GM19468 (cell line): ENCODE results near the gene SCN8A.
"Not testable (repeated sequence)": the region's sequence is repeated elsewhere in the genome, so short reads cannot be mapped to it uniquely, and the experiment has no call there.

ENCODE experiments used
- ATAC-seq: cut with Tn5 transposase; IDR thresholded peaks from one replicate; pipeline ENCODE4 v1.9.1; 2021; ENCODE audit warnings: mild to moderate bottlenecking, moderate library complexity, moderate number of reproducible peaks; ENCODE audit not compliant: unreplicated experiment; ENCODE audit errors: extremely low read depth

The SCN8A gene

DNA sequence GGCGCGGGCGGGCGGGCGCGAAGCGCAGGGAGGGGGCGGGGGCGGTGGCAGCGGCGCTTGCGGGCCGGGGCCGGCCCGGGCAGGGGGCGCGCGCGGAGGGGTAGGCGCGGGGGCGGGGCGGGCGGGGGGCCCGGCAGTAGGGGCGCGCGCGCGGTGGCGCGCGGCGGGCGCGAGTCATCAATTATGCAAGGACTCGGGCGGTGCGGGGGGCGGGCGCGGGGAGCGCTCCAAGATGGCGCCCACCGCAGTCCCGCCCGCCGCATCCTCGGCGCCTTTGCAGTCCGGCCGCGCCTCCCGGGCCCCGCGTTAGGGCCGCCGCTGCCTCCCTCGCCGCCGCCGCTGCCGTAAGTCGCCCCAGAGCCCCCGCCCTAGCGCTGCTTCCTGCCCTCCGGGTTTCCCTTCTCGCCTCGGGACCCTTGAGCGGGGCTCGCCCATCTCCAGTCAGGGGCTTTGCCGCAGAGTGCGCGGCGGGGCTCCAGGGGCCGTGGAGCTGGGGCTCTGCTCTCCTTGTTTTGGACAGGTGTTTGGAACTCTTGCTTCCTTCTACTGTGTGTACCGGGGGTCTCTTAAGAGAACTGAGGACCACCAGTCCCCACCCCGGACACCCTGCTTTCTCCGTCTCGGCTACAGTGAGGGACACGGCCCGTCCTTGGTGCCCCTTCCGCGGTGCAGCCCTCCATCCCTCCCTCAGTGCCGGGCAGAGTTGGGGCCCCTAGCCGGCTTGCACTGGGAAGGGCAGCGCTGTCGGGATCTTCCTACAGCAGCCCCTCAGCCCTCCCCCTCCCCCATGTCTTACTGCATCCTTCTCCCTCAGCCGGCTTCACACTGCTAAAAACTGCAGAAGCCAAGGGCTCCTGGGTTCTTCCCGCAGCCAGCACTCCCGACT, at the start of gene SCN8A:
Gene SCN8A (plus strand): TSS at position 218 of the 886 bp plus-strand sequence. CDS start 71,585 bp downstream, outside the sequence.
- no peak for ATAC-seq

DNA sequence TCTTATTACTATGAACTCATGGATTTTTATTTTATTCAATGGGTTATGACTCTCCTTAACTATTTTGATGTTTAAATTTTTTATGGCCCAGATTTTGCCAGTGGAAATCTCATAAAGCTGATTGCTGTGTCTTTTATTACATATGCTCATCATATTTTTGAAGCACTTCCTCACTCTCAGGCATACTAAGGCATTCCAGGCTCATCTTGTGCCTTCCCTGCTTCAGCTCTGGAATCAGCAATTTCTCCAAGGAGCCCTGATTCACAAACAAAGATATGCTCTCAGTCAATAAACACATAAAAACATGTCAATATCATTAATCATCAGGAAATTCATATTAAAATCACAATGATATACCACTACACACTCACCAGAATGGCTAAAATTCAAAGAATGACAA, 44.9 kb upstream of the SCN8A start:
- ATAC-seq, result no peak

DNA sequence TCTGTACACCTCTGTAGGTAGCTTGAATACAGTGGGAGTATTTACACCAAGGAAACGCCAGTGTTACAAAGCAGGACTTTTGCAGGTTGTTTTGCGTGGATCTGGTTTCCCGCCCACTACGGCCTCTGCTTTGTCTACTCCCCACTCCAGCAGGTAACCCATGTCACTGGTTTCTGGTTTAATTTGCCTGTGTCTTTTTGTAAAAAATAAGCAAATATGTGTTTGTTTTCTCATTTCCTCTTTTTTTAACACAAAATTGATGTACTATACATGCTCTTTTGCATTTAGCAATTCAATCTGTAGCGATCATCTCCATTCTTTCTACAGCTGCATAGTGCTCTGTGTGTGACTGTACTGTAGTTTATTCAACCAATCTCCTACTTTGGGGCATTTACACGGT, 43.4 kb upstream of the SCN8A start:
- ATAC-seq, result no peak

DNA sequence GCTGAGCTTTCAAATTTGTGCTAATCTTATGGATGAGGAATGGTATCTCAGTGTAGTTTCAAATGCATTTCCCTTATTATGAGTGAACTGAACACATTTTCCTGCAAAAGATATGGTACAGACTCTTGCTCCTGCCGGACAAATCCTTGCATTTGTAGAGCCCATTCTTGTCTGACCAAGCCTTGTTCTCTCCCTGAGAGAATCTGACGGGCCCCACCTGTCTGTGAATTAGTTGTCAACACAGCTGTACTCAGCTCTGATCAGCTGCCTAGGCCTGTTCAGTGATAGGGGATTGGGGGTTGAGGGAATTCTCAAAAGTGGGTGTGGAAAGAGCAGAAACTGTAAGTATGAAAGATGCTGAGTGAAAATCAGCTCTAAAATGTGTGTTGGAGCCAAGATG, 42.8 kb upstream of the SCN8A start:
- no peak for ATAC-seq

DNA sequence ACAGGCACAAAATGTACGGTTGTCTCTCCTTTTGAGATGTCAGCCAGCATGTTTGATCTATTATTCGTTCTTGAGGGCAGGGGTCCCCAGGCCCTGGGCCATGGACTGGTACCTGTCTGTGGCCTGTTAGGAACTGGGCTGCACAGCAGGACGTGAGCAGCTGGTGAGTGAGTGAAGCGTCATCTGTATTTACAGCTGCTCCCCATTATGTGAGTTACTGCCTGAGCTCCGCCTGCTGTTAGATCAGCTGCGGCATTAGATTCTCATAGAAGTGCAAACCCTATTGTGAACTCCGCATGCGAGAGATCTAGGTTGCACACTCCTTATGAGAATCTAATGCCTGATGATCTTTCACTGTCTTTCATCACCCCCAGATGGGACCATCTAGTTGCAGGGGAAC, 41.4 kb upstream of the SCN8A start:
- ATAC-seq, result no peak

DNA sequence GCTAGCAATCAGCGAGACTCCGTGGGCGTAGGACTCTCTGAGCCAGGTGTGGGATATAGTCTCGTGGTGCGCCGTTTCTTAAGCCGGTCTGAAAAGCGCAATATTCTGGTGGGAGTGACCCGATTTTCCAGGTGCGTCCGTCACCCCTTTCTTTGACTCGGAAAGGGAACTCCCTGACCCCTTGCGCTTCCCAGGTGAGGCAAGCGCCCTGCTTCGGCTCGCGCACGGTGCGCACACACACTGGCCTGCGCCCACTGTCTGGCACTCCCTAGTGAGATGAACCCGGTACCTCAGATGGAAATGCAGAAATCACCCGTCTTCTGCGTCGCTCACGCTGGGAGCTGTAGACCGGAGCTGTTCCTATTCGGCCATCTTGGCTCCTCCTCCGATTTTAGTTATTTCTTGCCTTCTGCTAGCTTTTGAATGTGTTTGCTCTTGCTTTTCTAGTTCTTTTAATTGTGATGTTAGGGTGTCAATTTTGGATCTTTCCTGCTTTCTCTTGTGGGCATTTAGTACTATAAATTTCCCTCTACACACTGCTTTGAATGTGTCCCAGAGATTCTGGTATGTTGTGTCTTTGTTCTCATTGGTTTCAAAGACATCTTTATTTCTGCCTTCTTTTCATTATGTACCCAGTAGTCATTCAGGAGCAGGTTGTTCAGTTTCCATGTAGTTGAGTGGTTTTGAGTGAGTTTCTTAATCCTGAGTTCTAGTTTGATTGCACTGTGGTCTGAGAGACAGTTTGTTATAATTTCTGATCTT, 22.6 kb upstream of the SCN8A start:
- ATAC-seq, result not testable (repeated sequence)

DNA sequence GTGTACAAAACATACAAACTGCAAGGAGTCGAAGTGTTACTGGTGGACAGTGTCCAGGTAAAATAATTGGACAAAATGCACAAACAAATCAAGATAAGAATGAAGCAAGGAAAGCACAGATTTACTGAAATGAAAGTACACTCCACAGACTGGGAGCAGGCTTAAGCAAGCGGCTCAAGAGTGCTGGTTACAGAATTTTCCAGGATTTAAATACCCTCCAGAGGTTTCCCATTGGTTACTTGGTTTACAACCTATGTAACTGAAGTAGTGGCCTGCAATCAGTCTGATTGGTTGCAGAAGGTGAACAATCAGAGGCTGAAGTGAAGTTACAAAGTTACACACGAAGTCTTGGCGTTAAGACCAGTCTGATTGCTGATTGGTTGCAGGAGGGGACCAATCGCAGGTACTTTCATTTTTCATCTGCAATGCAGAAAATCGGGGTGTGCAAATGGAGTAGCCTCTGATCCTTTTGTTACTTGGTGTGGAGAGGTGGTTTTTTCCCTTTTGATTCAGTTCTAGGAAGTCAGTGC, 11.6 kb upstream of the SCN8A start:
- ATAC-seq, result no peak

DNA sequence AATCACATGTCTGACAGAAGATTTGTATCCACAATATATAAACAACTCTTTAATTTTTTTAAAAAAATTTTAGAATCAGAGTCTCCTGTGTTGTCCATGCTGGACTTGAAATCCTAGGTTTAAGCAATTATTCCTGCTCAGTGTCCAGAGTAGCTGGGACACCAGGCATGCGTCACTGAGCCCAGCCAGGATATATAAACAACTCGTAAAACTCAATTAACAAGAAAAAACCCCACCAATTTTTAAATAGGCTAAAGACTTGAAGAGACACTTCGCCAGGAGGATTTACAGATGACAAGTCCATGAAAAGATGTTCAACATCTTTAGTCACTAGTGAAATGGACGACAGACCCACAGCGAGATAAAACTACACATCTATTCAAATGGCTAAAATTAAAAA, 2.0 kb upstream of the SCN8A start:
- no peak for ATAC-seq

DNA sequence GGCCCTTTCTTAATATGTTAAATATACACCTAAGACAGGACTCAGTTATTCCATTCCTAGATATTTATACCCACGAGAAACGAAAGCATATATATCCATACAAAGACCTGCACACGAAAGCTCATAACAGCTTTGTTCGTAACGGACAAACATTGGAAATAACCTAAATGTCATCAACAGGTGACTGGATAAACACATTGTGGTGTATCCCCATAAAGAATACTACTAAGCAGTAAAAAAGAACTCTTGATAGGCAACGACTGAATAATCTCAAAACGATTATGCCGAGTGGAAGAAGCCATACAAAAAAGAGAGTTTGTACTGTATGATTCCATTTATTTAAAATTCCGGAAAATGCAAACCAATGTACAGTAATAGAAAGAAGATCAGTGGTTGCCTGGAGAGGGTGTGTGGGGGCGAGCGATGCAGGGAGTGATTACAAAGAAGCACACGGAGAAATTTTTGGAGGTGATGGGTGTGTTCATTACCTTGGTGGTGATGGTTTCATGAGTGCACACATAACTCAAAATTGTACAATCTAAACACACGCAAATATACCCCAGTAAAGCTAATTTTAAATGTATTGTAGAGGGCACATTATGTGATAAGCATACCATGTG, 1.4 kb upstream of the SCN8A start:
- no peak for ATAC-seq

DNA sequence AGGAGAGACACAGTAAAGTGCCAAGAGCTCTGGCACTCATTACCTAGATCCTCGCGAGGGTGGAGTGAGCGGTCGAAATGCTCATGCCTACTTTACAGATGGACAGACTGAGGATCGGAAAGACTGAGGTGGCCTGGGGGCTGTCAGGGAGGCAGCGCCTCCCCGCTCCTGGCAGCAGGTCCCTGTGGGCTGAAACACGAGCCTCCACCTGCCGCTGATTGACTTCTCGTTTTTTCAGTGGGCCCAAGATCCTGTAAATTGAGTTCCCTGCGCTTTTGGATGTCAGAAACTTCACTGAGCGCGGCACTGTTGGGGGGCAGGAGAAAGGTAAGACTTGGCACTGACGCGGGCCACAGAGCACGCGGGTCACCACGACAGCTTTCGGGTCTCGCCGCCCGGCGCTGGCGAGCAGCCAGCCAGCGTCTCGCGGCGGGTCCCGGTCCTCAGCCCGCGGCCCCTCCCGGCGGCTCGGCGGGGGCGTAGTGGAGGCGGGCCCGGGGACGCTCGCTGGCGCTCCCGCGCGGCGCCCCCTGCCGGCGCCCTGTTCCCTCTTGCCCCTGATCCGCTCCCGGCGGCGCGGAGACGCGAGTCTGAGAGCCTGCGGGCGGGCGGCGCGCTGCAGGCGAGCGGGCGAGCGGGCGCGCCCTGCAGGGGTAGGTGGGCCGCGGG, 552 bp upstream of the SCN8A start:
- no peak for ATAC-seq

DNA sequence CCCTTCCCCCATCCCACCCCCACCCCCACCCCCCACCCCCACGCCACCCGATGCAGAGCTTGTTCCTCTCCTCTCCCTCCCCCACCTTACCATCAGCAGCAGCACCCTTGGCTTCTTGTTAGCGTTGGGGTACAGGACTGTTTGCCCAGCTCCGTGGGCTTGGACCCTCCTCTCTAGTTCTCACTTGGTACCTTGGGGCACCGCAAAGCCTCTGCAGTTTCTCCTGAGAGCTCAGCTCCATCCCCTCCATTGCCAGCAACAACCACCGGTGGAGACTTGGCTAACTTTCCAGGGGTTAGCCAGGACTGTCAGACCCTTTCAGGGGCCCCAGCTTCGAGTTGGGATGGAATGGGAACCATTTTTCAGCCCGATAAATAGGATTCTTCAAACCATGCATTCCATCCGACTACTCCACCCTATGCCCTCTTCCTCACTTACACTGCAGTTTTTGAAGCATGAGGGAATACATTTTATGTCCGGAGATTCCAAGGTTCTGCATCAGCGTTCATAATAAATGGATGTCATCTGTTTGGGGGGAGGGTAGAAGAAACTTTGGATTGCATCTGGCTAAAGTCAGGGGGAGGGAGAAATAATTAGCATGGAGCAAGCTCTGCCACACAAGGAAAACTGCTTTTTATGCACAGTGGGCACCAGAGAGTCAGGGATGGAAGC, 1.1 kb downstream of the SCN8A start:
- ATAC-seq, result no peak

DNA sequence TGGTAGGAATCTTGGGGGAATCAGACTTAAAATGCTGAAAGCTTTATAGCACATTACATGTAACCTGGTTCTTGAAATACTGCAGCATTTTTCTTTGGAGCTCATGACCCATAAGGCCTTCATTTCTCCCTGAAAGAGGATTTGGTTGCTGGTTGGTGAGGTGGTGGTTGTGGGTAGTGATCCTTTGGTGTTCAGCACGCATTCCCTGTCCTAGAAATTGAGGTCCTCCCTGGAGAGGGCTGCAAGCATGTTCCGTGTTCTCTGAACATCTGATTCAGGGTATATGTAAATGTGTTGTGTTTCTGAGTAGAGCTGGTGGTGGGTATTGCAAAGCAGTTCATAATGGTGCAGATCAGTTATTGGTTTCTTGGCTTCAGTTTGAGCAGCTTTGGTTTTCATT, 2.0 kb downstream of the SCN8A start:
- ATAC-seq, result no peak

DNA sequence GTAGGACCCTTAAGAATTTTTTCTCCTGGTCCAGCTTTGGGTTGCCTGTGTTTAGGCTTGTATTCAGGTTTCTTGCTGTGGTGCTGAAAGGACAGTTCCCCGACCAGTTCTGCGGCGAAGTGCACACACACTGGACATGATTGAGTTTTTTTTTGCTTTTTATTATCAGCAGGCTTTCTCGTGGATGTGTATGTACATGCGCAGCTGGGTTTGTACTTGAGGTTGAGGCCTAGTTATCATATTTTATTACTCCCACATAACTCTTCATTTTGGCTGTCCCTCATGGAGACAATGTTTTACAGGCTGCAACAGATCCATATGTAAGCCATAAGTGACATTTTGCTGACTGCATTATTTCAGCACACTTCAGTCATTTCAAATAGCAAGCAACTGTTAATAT, 2.5 kb downstream of the SCN8A start:
- no peak for ATAC-seq

DNA sequence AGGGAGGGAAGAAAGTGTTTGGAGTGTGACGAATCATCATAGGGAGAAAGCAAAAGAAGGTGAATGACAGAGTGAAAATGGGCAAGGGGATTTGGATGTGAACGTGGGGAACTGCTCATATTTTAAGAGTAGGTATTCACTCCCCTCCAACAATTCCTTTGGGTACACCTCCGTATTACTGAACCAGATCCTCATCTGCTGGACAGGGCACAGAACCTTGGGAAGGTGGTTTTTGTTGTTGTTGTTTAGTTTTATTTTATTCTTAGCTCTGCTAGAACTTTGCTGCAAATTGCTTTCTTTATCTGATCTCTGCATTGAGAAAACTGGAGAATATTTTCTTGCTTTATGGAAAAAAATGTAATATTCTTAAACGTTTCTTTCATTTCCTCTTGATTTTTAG, 7.1 kb downstream of the SCN8A start:
- ATAC-seq, result no peak

DNA sequence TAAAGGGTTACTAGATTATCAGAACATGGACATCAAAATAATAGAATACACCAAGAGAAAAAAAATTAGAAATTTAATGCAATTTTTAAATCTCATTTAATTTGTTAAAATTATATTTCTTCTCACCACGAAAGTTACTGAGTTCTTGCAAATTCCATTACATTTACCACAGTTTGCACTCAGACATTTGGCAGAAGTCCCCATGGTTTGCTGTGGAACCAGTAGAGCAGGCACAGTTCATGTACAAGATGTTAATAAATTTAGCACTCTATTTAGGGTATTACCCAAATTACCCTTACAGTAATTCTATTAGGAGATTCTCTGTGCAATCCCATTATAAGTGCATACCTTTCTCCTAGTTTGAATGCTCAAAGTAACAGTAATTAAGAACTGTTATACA, 9.7 kb downstream of the SCN8A start:
- ATAC-seq, result no peak

DNA sequence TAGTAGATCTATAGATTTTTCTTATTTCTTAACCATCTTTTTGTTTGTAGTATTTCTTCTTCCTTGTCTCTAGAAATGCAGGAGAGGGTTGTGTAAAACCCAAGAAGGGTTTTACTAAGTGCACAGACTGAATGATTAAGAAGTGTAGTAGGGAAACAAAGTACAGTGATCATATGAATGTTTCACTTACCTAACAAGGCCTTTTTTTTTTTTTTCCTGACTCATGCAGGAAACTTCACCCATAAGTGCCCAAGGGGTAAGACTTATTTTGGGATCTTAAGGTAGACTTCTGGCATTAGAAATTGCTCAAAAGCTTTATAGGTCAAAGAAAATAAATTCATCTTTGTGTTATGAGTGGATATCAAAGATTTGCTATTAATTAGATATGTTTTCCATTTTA, 10.2 kb downstream of the SCN8A start:
- ATAC-seq, result no peak

DNA sequence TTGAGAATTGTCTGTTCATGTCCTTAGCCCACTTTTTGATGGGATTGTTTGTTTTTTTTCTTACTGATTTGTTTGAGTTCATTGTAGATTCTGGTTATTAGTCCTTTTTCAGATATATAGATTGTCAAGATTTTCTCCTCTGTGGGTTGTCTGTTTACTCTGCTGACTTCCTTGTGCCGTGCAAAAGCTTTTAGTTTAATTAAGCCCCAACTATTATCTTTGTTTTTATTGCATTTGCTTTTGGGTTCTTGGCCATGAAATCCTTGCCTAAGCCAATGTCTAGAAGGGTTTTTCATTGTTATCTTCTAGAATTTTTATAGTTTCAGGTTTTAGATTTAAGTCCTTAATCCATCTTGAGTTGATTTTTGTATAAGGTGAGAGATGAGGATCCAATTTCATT, 14.9 kb downstream of the SCN8A start:
- ATAC-seq, result not testable (repeated sequence)

DNA sequence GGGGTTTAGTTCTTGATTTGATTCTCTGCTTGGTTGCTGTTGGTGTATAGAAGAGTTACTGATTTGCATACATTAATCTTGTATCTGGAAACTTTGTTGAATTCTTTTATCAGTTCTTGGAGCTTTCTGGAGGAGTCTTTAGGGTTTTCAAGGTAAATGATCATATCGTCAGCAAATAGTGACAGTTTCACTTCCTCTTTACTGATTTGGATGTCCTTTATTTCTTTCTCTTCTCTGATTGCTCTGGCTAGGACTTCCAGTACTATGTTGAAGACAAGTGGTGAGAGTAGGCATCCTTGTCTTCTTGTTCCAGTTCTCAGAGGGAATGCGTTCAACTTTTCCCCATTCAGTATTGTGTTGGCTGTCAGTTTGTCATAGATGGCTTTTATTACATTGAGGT, 16.2 kb downstream of the SCN8A start:
- ATAC-seq, result not testable (repeated sequence)

DNA sequence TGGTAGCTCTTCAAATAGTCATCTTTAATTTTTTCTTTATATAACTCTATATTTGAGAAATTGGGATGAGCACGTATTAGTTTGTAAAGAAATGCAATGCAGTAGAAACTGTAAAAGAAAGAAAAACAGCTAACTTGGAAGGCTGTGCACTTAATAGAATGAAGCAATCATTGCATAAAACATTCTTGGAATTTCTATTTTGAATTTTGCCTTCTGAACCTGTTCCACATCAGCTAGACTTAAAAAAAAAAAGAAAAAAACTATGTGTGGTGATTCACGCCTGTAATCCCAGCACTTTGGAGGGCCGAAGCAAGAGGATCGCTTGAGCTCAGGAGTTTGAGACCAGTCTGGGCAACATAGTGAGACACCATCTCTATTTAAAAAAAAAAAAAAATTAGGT, 29.4 kb downstream of the SCN8A start:
- ATAC-seq, result no peak
